HG02642 (cell line): Measurements from ENCODE around the gene PRRT1B.
"Not testable (repeated sequence)": the region's sequence is repeated elsewhere in the genome, so short reads cannot be mapped to it uniquely, and the experiment has no call there.

Source experiments
- ATAC-seq: cut with Tn5 transposase; IDR thresholded peaks from one replicate; pipeline ENCODE4 v1.9.1; 2021; ENCODE audit warnings: mild to moderate bottlenecking; ENCODE audit not compliant: unreplicated experiment, poor library complexity

PRRT1B gene

DNA sequence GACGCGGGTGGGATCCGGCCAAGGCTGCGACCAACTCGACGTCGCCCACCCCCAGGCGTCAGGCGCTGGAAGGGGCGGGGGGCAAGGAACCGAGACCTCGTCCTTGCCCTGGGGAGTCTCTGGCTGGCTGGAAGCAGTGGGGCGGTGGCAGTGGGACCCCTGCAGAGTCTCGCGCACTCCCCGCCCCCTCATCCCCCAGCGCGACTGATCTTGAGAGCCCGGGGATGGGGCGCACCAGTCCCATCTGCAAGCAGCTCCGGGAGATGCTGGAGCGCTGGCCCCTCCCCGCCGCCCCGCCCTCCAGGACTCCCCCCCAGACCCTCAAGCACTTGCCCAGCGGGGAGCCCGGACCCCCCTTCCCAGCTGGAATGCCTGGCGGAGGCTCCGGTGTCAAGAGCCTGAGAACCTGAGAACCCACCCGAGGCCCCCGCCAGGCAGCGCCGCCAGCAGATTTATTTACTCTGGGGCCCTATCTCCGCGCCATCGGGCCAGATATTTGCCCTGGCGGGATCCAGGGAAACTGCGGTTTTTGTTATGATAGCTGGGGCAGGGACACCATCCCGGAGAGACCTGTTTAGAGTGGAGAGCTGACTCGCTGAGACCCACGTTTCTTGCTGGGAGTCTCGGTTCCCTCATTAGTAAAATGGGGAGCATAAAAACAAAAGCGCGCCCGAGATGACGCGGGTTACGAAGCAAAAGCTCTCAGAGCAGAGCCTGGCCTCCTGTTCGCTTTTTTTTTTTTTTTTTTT, 1.2 kb downstream of the PRRT1B start:
- no peak for ATAC-seq

DNA sequence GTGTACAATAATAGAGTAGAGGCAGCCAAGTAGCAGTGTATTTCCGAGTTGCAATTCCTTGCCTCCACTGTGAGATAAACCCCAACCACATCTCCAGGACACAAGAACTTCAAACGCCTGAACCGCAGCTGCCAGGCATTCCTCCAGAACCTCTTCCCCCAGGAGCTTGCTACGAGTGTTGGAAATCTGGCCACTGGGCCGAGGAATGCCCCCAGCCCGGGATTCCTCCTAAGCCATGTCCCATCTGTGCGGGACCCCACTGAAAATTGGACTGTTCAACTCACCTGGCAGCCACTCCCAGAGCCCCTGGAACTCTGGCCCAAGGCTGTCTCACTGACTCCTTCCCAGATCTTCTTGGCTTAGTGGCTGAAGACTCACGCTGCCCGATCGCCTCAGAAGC, 3.9 kb downstream of the PRRT1B start:
- ATAC-seq: not testable (repeated sequence)

- not testable (repeated sequence) for ATAC-seq
Measured at GRCh38 chr9:131550465-131550864, 5.1 kb downstream of the PRRT1B start.

DNA sequence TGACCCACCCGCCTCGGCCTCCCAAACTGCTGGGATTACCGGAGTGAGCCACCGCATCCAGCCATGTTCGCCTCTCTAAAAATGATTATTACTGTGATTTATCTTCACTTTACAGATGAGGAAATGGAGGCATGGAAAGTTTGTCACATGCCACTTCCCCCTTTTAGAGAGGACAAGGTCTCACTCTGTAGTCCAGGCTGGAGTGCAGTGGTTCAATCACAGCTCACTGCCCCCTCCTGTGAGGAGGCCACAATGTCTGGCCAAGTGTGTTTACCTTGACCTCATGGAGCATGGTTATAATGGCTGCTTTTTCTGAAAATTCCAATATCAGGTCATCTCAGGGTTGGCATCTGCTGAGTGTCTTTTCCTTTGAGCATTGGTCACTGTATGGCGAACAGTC, 6.7 kb downstream of the PRRT1B start:
- no peak for ATAC-seq

GRCh38 chr9:131554087-131554842, 8.9 kb downstream of the PRRT1B start:
- ATAC-seq: no peak

DNA sequence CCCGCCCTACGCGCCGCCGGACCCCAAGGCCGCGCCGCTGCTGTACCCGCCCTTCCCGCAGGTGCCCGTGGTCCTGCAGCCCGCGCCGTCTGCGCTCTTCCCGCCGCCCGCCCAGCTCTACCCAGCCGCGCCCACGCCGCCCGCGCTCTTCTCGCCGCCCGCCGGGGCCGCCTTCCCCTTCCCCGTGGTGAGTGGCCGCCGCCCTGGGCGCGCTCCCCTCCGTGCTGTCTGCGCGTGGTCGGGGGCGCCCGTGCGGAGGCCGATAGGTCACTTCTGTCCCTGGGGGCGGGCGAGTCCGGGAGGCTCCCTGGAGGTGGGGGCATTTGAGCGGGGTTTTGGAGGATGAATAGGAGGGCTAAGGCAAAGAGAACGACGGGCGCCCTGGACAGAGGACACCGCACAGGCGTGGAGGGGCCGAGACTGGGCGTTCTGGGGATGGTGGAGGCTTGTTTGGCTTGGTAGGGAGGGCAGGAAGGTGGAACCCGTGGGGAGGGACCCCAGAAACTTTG, 9.6 kb downstream of the PRRT1B start:
- ATAC-seq: no peak

DNA sequence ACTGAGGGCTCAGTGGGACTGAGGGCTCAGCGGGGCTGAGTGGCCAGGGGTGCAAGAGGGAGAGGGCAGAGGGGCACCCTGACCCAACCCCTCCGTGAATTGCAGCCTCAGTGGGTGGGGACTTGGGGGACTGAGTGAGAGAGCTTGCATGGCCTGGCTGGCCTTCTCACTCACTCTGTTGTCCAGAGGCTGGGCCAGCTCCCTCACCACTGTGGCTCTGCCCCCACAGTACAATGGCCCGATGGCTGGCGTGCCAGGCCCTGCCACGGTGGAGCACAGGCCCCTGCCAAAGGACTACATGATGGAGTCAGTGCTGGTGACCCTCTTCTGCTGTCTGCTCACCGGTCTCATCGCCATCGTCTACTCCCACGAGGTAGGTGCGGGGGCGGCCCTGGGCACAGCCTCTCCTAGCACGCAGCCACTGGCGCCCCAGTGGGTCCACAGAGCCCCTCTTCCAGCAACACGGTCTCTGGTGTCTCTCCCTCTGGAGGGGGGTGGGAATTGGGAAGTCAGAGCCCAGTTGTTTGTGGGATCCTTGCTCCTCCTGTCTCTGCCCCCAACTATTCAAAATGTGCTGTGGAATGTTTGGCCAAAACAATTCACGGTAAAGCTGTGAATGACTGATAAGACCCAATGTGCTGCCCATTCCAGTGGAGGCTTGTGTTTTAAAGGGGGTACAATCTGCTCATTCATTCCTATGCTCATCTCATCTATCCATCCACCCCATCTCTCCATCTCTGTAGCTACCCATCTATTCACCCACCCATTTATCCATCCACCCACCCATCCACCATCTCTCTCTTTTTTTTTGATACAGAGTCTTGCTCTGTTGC, 10.7 kb downstream of the PRRT1B start:
- ATAC-seq: no peak

GRCh38 chr9:131557855-131558548, 12.7 kb downstream of the PRRT1B start:
- no peak for ATAC-seq

DNA sequence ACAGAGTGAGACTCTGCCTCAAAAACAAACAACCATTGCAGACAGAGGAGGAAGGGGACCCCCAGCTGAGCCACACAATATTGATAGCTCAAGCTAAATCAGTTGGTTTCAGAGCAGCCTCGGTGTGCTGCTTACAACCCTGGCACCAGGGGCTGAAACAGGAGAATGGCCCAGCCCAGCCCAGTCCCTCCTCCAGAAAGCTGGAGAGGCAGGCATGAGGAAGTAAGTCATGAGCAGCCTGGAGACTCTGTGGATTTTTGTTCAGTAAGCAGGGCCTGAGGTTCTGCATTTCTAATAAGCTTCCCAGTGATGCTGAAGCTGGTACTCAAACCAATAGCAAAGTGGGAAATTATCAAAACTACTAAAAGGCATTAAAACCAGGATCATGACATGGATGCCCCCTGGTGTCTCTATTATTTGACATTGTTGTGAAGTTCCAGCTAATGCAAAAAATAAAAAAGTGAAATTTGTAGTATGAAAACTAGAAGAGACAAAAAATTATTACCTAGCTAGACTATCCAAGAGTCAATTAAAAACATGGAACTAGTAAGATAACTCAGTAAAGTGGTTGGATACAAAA, 14.2 kb downstream of the PRRT1B start:
- no peak for ATAC-seq

GRCh38 chr9:131562032-131562959, 17.0 kb downstream of the PRRT1B start:
- ATAC-seq: no peak

- no peak for ATAC-seq
Measured at GRCh38 chr9:131565369-131565768, 20.0 kb downstream of the PRRT1B start.

- no peak for ATAC-seq
Measured at GRCh38 chr9:131566158-131566557, 20.8 kb downstream of the PRRT1B start.

DNA sequence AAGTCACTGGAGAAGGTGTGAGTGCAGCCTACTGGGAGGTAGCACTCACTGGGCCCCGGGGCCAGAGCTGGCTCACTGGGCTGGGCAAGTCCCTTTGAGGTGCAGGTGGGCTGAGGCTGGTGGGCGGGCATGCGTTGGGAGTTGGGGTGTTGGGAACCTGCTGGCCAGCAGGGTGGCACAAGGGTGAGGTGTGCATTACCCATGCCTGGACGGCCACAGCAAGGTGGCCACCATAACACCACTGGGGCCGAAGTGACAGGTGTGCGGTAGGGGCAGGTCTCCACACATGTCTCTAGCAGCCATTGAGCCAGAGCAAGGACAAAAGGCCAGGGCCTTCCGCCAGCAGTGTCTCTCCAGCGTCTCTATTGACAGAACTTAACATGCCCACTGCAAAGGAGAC, 22.6 kb downstream of the PRRT1B start:
- ATAC-seq: no peak

DNA sequence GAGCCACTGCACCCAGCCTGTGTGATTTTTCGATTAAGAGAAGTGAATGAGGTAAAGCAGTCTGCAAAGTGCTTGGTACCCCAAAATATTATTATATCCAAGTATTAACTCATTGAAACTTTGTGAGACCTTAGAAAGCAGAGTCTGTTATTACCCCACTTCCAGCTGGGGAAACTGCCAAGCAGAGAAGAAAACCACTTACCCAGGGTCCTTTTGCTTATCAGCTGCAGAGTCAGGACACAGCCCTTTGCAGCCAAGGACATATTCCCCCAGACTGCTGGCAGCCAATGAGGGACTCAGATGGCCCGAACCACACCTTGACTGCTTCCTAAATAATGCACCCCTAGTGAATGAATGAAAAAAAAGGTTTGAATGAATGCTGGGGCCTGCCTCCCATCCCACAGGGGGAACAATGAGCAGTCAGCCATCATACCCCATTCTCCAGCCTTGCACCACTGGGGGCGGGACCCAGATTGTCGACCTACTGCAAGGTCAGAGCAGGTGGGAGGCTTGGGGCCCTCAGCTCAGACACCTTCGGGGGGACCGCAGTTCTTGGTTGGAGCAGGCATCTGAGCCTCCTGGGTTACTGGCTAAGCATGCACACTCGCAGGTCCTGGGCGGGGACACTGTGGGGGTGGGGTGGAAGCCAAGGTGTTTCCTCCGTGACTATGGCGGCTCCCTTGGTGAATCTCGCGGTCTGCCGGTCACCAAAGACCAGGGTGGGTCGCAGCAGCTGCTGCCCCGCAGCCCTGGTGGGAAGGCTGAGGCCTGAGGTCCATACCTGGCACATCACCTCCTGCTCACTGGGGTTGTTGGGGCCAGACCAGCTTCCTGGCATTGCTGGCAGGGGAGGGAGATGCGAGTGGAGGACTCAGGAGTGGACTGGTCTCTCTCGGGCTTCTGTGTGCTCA, 29.7 kb downstream of the PRRT1B start:
- no peak for ATAC-seq

GRCh38 chr9:131575946-131576853, 30.9 kb downstream of the PRRT1B start:
- ATAC-seq: no peak
